A549 (cell line): ENCODE results near the gene CH25H. TPM values are rescaled to one million over a fixed set of nuclear protein-coding genes. Genes with fewer than 3 reads are reported as not detected.

Source experiments
- ATAC-seq, 2 experiments: fragments of 200-7000 bp in 1 of 2; fragments of >200 bp in 1 of 2; cut with Nextera tagmentation in 1 of 2; cut with Tn5 transposase in 1 of 2; 3 replicates each; pipeline versions ENCODE4 v1.8.0 to v1.9.1; 2018 to 2020; ENCODE audit warnings: mild to moderate bottlenecking in 1 of 2, moderate library complexity in 1 of 2
- CTCF ChIA-PET: fragments of 300-600 bp; sonication (Branson Sonifier 250); formaldehyde crosslinking; extraction: SDS; loops from one replicate; lab custom pipeline; 2021; ENCODE audit warnings: antibody characterized with exemption, inconsistent platforms; lab: Yijun Ruan, JAX
- POLR2A ChIA-PET: fragments of 350-600 bp; formaldehyde crosslinking; extraction: SDS; loops from one replicate; lab custom pipeline; 2021; ENCODE audit warnings: antibody characterized with exemption, inconsistent platforms; lab: Yijun Ruan, JAX
- DNase-seq, 2 experiments: peaks; one replicate each; pipeline versions ENCODE4 v3.0.0 to v3.0.0-alpha.2; 2011 to 2016; ENCODE audit warnings: low read depth in 1 of 2, low spot score in 1 of 2
- FAIRE-seq: peaks from 2 replicates; lab custom pipeline; 2011; peaks lifted over from hg19 to GRCh38; lab: Jason Lieb, UNC
- H3K27ac ChIP-seq, 2 experiments: fragments of >200 bp; sonication (Bioruptor Twin); formaldehyde crosslinking; 3 replicates each; pipeline ENCODE4 v1.5.1; 2016 to 2017
- H3K4me1 ChIP-seq: fragments of >200 bp; sonication (Bioruptor Twin); formaldehyde crosslinking; 3 replicates; pipeline ENCODE4 v1.6.1; 2016
- H3K4me2 ChIP-seq: fragments of >200 bp; sonication (Bioruptor Twin); formaldehyde crosslinking; 3 replicates; pipeline ENCODE4 v1.6.1; 2016
- H3K4me3 ChIP-seq: fragments of >200 bp; sonication (Bioruptor Twin); formaldehyde crosslinking; 3 replicates; pipeline ENCODE4 v1.5.1; 2016
- H3K9me3 ChIP-seq: fragments of >200 bp; sonication (Bioruptor Twin); formaldehyde crosslinking; 3 replicates; pipeline ENCODE4 v1.6.1; 2016
- BCL3 ChIP-seq: fragments of >200 bp; sonication (Bioruptor Twin); formaldehyde crosslinking; IDR thresholded peaks from 3 replicates; pipeline ENCODE4 v1.6.1; 2016
- BHLHE40 ChIP-seq: IDR thresholded peaks from 2 replicates; pipeline ENCODE4 v1.6.1; 2012; ENCODE audit warnings: low read depth, low read length, inconsistent platforms
- CBX8 ChIP-seq: fragments of 200-600 bp; sonication (generic); IDR thresholded peaks from 2 replicates; pipeline ENCODE4 v1.6.1; 2016
- CHD2 ChIP-seq: fragments of 150-350 bp; IDR thresholded peaks from 2 replicates; pipeline ENCODE4 v1.6.1; 2014; ENCODE audit warnings: low read length; ENCODE audit not compliant: partially characterized antibody
- CTCF ChIP-seq: fragments of >200 bp; sonication (Bioruptor Twin); formaldehyde crosslinking; IDR thresholded peaks from 3 replicates; pipeline ENCODE4 v1.5.1; 2016
- EHMT2 ChIP-seq: fragments of 200-600 bp; sonication (generic); IDR thresholded peaks from 2 replicates; pipeline ENCODE4 v1.6.1; 2016; ENCODE audit warnings: antibody characterized with exemption, low read depth, mild to moderate bottlenecking, moderate library complexity
- FOSB ChIP-seq: fragments of 250-450 bp; sonication (Bioruptor Pico); IDR thresholded peaks from 2 replicates; pipeline ENCODE4 v1.5.0; 2020; ENCODE audit warnings: mild to moderate bottlenecking, moderate library complexity
- FOXS1 ChIP-seq: fragments of 250-450 bp; sonication (Bioruptor Pico); IDR thresholded peaks from 2 replicates; pipeline ENCODE4 v1.5.0; 2020; ENCODE audit warnings: mild to moderate bottlenecking, moderate library complexity
- HDAC2 ChIP-seq: fragments of 200-600 bp; sonication (generic); IDR thresholded peaks from 2 replicates; pipeline ENCODE4 v1.6.1; 2016
- JUN ChIP-seq, 2 experiments: fragments of >200 bp; sonication (Bioruptor Twin); formaldehyde crosslinking; IDR thresholded peaks; 2 replicates in 1 of 2; 3 replicates in 1 of 2; pipeline ENCODE4 v1.6.1; 2016 to 2017
- RAD21 ChIP-seq, 2 experiments: fragments of >200 bp in 1 of 2; sonication (Bioruptor Twin) in 1 of 2; formaldehyde crosslinking in 1 of 2; IDR thresholded peaks in 1 of 2; conservative IDR thresholded peaks in 1 of 2; 2 replicates in 1 of 2; 3 replicates in 1 of 2; pipeline ENCODE4 v1.6.1; 2012 to 2018; ENCODE audit warnings: inconsistent platforms in 1 of 2
- RARB ChIP-seq: fragments of 250-450 bp; sonication (Bioruptor Pico); IDR thresholded peaks from 2 replicates; pipeline ENCODE4 v1.8.0; 2021; ENCODE audit warnings: mild to moderate bottlenecking, moderate library complexity
- RNF2 ChIP-seq: fragments of 200-600 bp; sonication (generic); IDR thresholded peaks from 2 replicates; pipeline ENCODE4 v1.6.1; 2016; ENCODE audit warnings: low read depth, mild to moderate bottlenecking, antibody characterized with exemption, moderate library complexity, borderline replicate concordance
- SMC3 ChIP-seq: fragments of >200 bp; sonication (Bioruptor Twin); formaldehyde crosslinking; IDR thresholded peaks from 3 replicates; pipeline ENCODE4 v1.6.1; 2018; ENCODE audit warnings: inconsistent platforms
- TP53 ChIP-seq: fragments of 250-450 bp; sonication (Bioruptor Pico); IDR thresholded peaks from 2 replicates; pipeline ENCODE4 v1.5.0; 2021; ENCODE audit warnings: mild to moderate bottlenecking, moderate library complexity
- ZC3H11A ChIP-seq: fragments of 450-650 bp; IDR thresholded peaks from 2 replicates; pipeline ENCODE4 v1.6.1; 2014; ENCODE audit warnings: antibody characterized with exemption, mild to moderate bottlenecking
- ZNF302 ChIP-seq: fragments of 250-450 bp; sonication (Bioruptor Pico); IDR thresholded peaks from 2 replicates; pipeline ENCODE4 v1.9.0; 2021; ENCODE audit warnings: inconsistent platforms, mild to moderate bottlenecking, moderate library complexity
- WGBS: methylation state at CpG from one replicate; pipeline ENCODE4 v1.1.6; 2017; ENCODE audit errors: missing lambda C conversion rate; 5-methylcytosine and 5-hydroxymethylcytosine counted together
- polyA plus RNA-seq, 4 experiments: library from polyadenylated mRNA; depleted of rRNA in 3 of 4; stranded (reverse); fragments of >200 nt; fragmentation: RNase III in 1 of 4; extraction: RNeasy Plus Mini Kit Qiagen cat#74134 plus additional on column Dnase treatment in 1 of 4; gene quantifications; 2 replicates in 3 of 4; 3 replicates in 1 of 4; pipeline ENCODE4 v1.2.3, GENCODE V29; 2011 to 2017
- TF ChIP-seq, protein P1 (sequence below): fragments of 200-600 bp; sonication (generic); IDR thresholded peaks from 2 replicates; pipeline ENCODE4 v1.6.1; 2016; ENCODE audit warnings: antibody characterized with exemption, mild to moderate bottlenecking, moderate library complexity
- TF ChIP-seq, protein P2 (sequence below): fragments of 450-650 bp; IDR thresholded peaks from 2 replicates; pipeline ENCODE4 v1.6.1; 2014; ENCODE audit warnings: antibody characterized with exemption
- TF ChIP-seq, protein P3 (sequence below): fragments of 150-350 bp; IDR thresholded peaks from 2 replicates; pipeline ENCODE4 v1.6.1; 2014; ENCODE audit warnings: low read depth, mild to moderate bottlenecking, low read length

The CH25H gene
- polyA plus RNA-seq, 2 of the 4 experiments (the other 2 are of a cell fraction), result not detected

GRCh38 chr10:89219513-89220218, 12.5 kb upstream of the CH25H start:
- CTCF ChIA-PET, result interaction anchor here (1.4 to 3.3 kb wide), 6 partner anchors 9 to 655 kb away, joined by 3 to 34 read pairs (median 16); no protein-coding TSS in a partner anchor
- POLR2A ChIA-PET, result no interaction called here
- H3K4me1 ChIP-seq, result peaks cover 6% of the 10 kb centered on the region; the same call in 2 of the 3 replicates
- H3K4me2 ChIP-seq, result no peak overlapping the region
- FAIRE-seq, result no peak
- TF ChIP-seq TP53 (CRISPR knock-in tag) (no peak), JUN (IDR thresholded peaks at IDR 0.05) (no peak), FOSB (no peak), FOXS1 (CRISPR knock-in tag) (no peak), BHLHE40 (no peak), BCL3 (no peak), CBX8 (no peak), CHD2 (no peak), RNF2 (no peak), ZC3H11A (no peak), ZNF302 (no peak)
- TF ChIP-seq, protein P1, sequence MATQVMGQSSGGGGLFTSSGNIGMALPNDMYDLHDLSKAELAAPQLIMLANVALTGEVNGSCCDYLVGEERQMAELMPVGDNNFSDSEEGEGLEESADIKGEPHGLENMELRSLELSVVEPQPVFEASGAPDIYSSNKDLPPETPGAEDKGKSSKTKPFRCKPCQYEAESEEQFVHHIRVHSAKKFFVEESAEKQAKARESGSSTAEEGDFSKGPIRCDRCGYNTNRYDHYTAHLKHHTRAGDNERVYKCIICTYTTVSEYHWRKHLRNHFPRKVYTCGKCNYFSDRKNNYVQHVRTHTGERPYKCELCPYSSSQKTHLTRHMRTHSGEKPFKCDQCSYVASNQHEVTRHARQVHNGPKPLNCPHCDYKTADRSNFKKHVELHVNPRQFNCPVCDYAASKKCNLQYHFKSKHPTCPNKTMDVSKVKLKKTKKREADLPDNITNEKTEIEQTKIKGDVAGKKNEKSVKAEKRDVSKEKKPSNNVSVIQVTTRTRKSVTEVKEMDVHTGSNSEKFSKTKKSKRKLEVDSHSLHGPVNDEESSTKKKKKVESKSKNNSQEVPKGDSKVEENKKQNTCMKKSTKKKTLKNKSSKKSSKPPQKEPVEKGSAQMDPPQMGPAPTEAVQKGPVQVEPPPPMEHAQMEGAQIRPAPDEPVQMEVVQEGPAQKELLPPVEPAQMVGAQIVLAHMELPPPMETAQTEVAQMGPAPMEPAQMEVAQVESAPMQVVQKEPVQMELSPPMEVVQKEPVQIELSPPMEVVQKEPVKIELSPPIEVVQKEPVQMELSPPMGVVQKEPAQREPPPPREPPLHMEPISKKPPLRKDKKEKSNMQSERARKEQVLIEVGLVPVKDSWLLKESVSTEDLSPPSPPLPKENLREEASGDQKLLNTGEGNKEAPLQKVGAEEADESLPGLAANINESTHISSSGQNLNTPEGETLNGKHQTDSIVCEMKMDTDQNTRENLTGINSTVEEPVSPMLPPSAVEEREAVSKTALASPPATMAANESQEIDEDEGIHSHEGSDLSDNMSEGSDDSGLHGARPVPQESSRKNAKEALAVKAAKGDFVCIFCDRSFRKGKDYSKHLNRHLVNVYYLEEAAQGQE, result no peak
- TF ChIP-seq, protein P2, sequence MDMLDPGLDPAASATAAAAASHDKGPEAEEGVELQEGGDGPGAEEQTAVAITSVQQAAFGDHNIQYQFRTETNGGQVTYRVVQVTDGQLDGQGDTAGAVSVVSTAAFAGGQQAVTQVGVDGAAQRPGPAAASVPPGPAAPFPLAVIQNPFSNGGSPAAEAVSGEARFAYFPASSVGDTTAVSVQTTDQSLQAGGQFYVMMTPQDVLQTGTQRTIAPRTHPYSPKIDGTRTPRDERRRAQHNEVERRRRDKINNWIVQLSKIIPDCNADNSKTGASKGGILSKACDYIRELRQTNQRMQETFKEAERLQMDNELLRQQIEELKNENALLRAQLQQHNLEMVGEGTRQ, result no peak
- TF ChIP-seq, protein P3, sequence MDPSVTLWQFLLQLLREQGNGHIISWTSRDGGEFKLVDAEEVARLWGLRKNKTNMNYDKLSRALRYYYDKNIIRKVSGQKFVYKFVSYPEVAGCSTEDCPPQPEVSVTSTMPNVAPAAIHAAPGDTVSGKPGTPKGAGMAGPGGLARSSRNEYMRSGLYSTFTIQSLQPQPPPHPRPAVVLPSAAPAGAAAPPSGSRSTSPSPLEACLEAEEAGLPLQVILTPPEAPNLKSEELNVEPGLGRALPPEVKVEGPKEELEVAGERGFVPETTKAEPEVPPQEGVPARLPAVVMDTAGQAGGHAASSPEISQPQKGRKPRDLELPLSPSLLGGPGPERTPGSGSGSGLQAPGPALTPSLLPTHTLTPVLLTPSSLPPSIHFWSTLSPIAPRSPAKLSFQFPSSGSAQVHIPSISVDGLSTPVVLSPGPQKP, result no peak
- 85% methylated on average over 4 of the region's 4 CpGs for WGBS
- DNase-seq, result no peak
- H3K4me3 ChIP-seq, result no peak overlapping the region
- H3K27ac ChIP-seq, result no peak overlapping the region
- no peak for ATAC-seq
- no peaks in the 10 kb centered on the region for H3K9me3 ChIP-seq

DNA sequence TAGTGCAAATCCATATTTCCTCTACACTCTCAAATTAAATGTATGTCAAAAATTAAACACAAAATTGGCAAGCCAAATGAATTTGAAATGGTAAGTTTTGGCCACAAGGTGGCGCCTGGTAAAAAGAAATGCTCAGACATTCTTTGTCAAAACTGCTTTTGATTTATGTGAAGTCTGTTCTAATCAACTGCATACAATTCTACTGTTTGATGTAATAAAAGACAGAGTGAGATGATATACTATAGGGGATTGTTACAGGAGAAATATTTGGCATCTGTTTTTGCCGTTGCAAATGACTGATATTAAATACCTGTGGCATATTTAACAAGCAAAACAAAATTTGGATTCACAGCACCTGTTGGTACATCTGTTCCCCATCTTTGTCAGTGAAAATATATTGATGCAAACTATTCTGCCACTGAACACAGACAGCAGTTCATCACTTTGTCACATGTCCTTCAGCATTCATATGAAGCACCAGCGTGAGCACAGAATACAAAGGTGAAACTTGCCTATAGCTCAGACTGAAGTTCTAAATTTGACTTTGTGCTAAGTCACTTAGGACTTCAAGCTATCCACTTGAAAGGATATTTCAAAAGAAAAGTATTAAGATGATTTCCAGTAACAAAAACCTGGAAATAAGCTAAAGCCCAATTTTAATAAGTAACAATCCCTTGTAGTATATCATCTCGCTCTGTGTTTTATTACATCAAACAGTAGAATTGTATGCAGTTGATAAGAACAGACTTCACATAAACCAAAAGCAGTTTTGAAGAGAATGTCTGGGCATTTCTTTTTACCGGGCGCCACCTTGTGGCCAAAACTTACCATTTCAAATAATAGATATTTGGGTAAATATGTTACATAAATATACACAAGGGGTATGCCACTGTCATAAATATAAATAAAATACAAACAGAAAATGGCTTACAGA, 10.2 kb upstream of the CH25H start:
- WGBS, result 27% methylated on average over 6 of the region's 6 CpGs
- TF ChIP-seq HDAC2 (no peak), CTCF (peak; percentile 84), RAD21 (conservative IDR thresholded peaks at IDR 0.05 in 1 of 2, IDR thresholded peaks at IDR 0.05 in 1 of 2) (peak; percentile 69 to 70), SMC3 (peak; percentile 70), RARB (CRISPR knock-in tag) (no peak), EHMT2 (no peak)
- Histone ChIP-seq H3K4me2 (peak overlapping the region; percentile 12; the same call in 1 of the 3 replicates), H3K27ac (no peak overlapping the region), H3K4me1 (peaks cover 6% of the 10 kb centered on the region; the same call in 2 of the 3 replicates), H3K4me3 (no peak overlapping the region), H3K9me3 (no peaks in the 10 kb centered on the region)
- FAIRE-seq (peak; percentile 78), ATAC-seq (peak; percentile 69 to 74; a peak in 4 of 6 replicates), DNase-seq (peak; percentile 24 to 58)
- POLR2A ChIA-PET, result no interaction called here
- CTCF ChIA-PET, result interaction anchor here (0.8 to 3.3 kb wide), 34 partner anchors 10 to 383 kb away, joined by 3 to 34 read pairs (median 6); partner anchors contain the start of genes CH25H and LIPA
